PC-3 (cell line): ENCODE data around the gene ANXA6. TPM values are rescaled to one million over a fixed set of nuclear protein-coding genes. Genes with fewer than 3 reads are reported as not detected.

Experiments used
- ATAC-seq: fragments of 200-7000 bp; cut with Tn5 transposase; 2 replicates; pipeline ENCODE4 v1.9.1; 2020; ENCODE audit warnings: mild to moderate bottlenecking, moderate library complexity
- BruUV-seq: library from RNA; stranded (reverse); fragments of 400-500 nt; replicated peaks from 2 replicates; lab custom pipeline; 2021; lab: Mats Ljungman, UMichigan
- CTCF ChIA-PET: fragments of 300-600 bp; sonication (Branson Sonifier 250); formaldehyde crosslinking; loops from one replicate; lab custom pipeline; 2022; ENCODE audit warnings: antibody characterized with exemption; lab: Charles Lee
- POLR2A ChIA-PET: fragments of 300-600 bp; sonication (Branson Sonifier 250); formaldehyde crosslinking; loops from one replicate; lab custom pipeline; 2022; ENCODE audit warnings: antibody characterized with exemption; ENCODE audit not compliant: unreplicated experiment; lab: Charles Lee
- DNase-seq: peaks from one replicate; pipeline ENCODE4 v3.0.0-alpha.2; 2015
- H2AFZ ChIP-seq: fragments of 300-600 bp; sonication (generic); 2 replicates; pipeline ENCODE4 v1.6.0; 2016; ENCODE audit warnings: antibody characterized with exemption, low read length
- H3F3A ChIP-seq: fragments of 300-600 bp; sonication (generic); one replicate; pipeline ENCODE4 v1.6.0; 2017; ENCODE audit warnings: antibody characterized with exemption, low read length, control low read depth, mild to moderate bottlenecking; ENCODE audit not compliant: unreplicated experiment
- H3K27ac ChIP-seq: fragments of 300-600 bp; sonication (generic); 2 replicates; pipeline ENCODE4 v1.5.1; 2016; ENCODE audit warnings: mild to moderate bottlenecking, low read length
- H3K27me3 ChIP-seq: fragments of 300-600 bp; sonication (generic); 2 replicates; pipeline ENCODE4 v1.6.1; 2016; ENCODE audit warnings: low read length, mixed read lengths
- H3K36me3 ChIP-seq: fragments of 300-600 bp; sonication (generic); 2 replicates; pipeline ENCODE4 v1.6.1; 2016; ENCODE audit warnings: low read depth, mixed run types, low read length, mixed read lengths
- H3K4me1 ChIP-seq: fragments of 300-600 bp; sonication (generic); 2 replicates; pipeline ENCODE4 v1.5.1; 2016; ENCODE audit warnings: low read length; ENCODE audit not compliant: insufficient read depth
- H3K4me2 ChIP-seq: fragments of 300-600 bp; sonication (generic); 2 replicates; pipeline ENCODE4 v1.6.0; 2016; ENCODE audit warnings: low read length
- H3K4me3 ChIP-seq: fragments of 300-600 bp; sonication (generic); 2 replicates; pipeline ENCODE4 v1.5.1; 2016; ENCODE audit warnings: mild to moderate bottlenecking, low read length, mixed read lengths
- H3K79me2 ChIP-seq: fragments of 300-600 bp; sonication (generic); 2 replicates; pipeline ENCODE4 v1.6.1; 2017; ENCODE audit warnings: low read length, mixed read lengths
- H3K9ac ChIP-seq: fragments of 300-600 bp; sonication (generic); 2 replicates; pipeline ENCODE4 v1.6.0; 2016; ENCODE audit warnings: mild to moderate bottlenecking, low read length
- H3K9me2 ChIP-seq: fragments of 300-600 bp; sonication (generic); replicated peaks from 2 replicates; pipeline ENCODE4 v1.6.1; 2016; ENCODE audit warnings: mixed run types, low read length, mixed read lengths
- H3K9me3 ChIP-seq: fragments of 300-600 bp; sonication (generic); 2 replicates; pipeline ENCODE4 v1.6.1; 2016; ENCODE audit warnings: low read length, mixed read lengths
- H4K20me1 ChIP-seq: fragments of 300-600 bp; sonication (generic); 2 replicates; pipeline ENCODE4 v1.6.1; 2016; ENCODE audit warnings: low read length, mixed read lengths
- CTCF ChIP-seq: fragments of 300-600 bp; sonication (generic); conservative IDR thresholded peaks from 2 replicates; pipeline ENCODE4 v1.5.1; 2017; ENCODE audit warnings: antibody characterized with exemption, low read depth, mild to moderate bottlenecking, low read length
- EZH2 ChIP-seq: fragments of 300-600 bp; sonication (generic); IDR thresholded peaks from one replicate; pipeline ENCODE4 v1.6.1; 2017; ENCODE audit warnings: antibody characterized with exemption, mild to moderate bottlenecking, low read length; ENCODE audit not compliant: unreplicated experiment
- EZH2phosphoT487 ChIP-seq: fragments of 300-600 bp; sonication (generic); IDR thresholded peaks from 2 replicates; pipeline ENCODE4 v1.6.1; 2018; ENCODE audit warnings: mild to moderate bottlenecking, antibody characterized with exemption, low read length, borderline replicate concordance
- intact Hi-C: fragments of 100-400 bp; cut with micrococcal nuclease; formaldehyde crosslinking; loops from 2 replicates; pipeline ENCODE4 v1.9.0; 2023
- total RNA-seq: library from RNA; depleted of rRNA; stranded (reverse); fragments of >200 nt; gene quantifications from 2 replicates; pipeline ENCODE4 v1.2.3, GENCODE V29; 2014

The ANXA6 gene
- total RNA-seq, 1 experiment from 2014 or later, result 122 TPM

GRCh38 chr5:151140686-151141459 lies 16.7 kb downstream of the ANXA6 start:
- BruUV-seq, result no TSS peak
- H3K36me3 ChIP-seq, result peaks cover 17% of the 10 kb centered on the region
- ATAC-seq (no peak), DNase-seq (no peak)
- no peaks in the 10 kb centered on the region for H3F3A ChIP-seq
- no peak overlapping the region for H3K4me3 ChIP-seq
- no peaks in the 10 kb centered on the region for H3K79me2 ChIP-seq
- intact Hi-C loops, result no loop called here
- no peak overlapping the region for H2AFZ ChIP-seq
- TF ChIP-seq EZH2phosphoT487, result no peak
- no peak for TF ChIP-seq EZH2
- no peak for TF ChIP-seq CTCF
- ChIA-PET POLR2A (no interaction called here), CTCF (no interaction called here)
- H4K20me1 ChIP-seq, result no peaks in the 10 kb centered on the region
- no peaks in the 10 kb centered on the region for H3K4me1 ChIP-seq
- no peak overlapping the region for H3K9ac ChIP-seq
- no peaks in the 10 kb centered on the region for H3K27me3 ChIP-seq
- H3K4me2 ChIP-seq, result no peak overlapping the region
- no peaks in the 10 kb centered on the region for H3K9me3 ChIP-seq
- H3K9me2 ChIP-seq, result no peaks in the 10 kb centered on the region
- no peak overlapping the region for H3K27ac ChIP-seq

DNA sequence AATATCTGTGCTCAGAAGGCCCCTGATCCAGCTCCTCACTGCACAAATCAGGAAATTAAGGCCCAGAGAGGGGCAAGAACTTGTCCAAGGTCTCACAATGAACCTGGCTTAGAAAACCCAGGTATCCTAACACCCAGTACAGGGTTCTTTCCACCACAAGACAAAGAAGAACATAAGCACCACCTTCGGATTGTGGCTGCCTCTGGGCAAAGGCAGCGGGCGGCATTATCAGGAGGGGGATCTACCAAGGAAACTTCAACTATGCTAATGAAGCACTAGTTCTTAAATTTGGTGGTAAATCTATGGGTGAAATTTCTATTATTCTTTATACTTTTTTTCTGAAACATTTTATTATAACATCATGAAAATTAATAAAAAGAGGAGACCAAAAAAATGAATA lies 17.9 kb downstream of the ANXA6 start:
- no peak for ATAC-seq
- no peak overlapping the region for H3K4me3 ChIP-seq
- H3F3A ChIP-seq, result no peaks in the 10 kb centered on the region
- H3K27me3 ChIP-seq, result no peaks in the 10 kb centered on the region
- H3K9me3 ChIP-seq, result no peaks in the 10 kb centered on the region
- no peaks in the 10 kb centered on the region for H4K20me1 ChIP-seq
- intact Hi-C loops, result no loop called here
- no peak overlapping the region for H2AFZ ChIP-seq
- DNase-seq, result no peak
- no peak for TF ChIP-seq EZH2
- no TSS peak for BruUV-seq
- H3K27ac ChIP-seq, result no peak overlapping the region
- no peak overlapping the region for H3K9ac ChIP-seq
- no peaks in the 10 kb centered on the region for H3K4me1 ChIP-seq
- ChIA-PET CTCF (no interaction called here), POLR2A (no interaction called here)
- H3K9me2 ChIP-seq, result no peaks in the 10 kb centered on the region
- no peak overlapping the region for H3K4me2 ChIP-seq
- H3K36me3 ChIP-seq, result peaks cover 17% of the 10 kb centered on the region
- H3K79me2 ChIP-seq, result no peaks in the 10 kb centered on the region

- intact Hi-C loops, result no loop called here
- H3K79me2 ChIP-seq, result no peaks in the 10 kb centered on the region
- ChIA-PET CTCF (no interaction called here), POLR2A (no interaction called here)
- ATAC-seq (no peak), DNase-seq (no peak)
- H3K36me3 ChIP-seq, result peaks cover 17% of the 10 kb centered on the region
- H3K4me3 ChIP-seq, result no peak overlapping the region
- no peaks in the 10 kb centered on the region for H3K9me3 ChIP-seq
- H3K9ac ChIP-seq, result no peak overlapping the region
- no peak overlapping the region for H3K27ac ChIP-seq
- H3K4me2 ChIP-seq, result no peak overlapping the region
- H2AFZ ChIP-seq, result no peak overlapping the region
- no peaks in the 10 kb centered on the region for H3K9me2 ChIP-seq
- BruUV-seq, result no TSS peak
- H3K4me1 ChIP-seq, result no peaks in the 10 kb centered on the region
- no peak for TF ChIP-seq CTCF
- no peak for TF ChIP-seq EZH2
- no peak for TF ChIP-seq EZH2phosphoT487
- no peaks in the 10 kb centered on the region for H3F3A ChIP-seq
- no peaks in the 10 kb centered on the region for H4K20me1 ChIP-seq
- H3K27me3 ChIP-seq, result no peaks in the 10 kb centered on the region
Observed at GRCh38 chr5:151139015-151139414, 18.6 kb downstream of the ANXA6 start.
